Inferior parietal cortex (tissue), 1 donor: ENCODE data around the gene PEA15.
A peak's percentile ranks its signal among the peaks of the same experiment; 100 is the strongest.

Experiments used
- DNase-seq: peaks from one replicate; pipeline ENCODE4 v3.0.0-alpha.2; 2016; ENCODE audit errors: extremely low spot score

PEA15 gene

DNA sequence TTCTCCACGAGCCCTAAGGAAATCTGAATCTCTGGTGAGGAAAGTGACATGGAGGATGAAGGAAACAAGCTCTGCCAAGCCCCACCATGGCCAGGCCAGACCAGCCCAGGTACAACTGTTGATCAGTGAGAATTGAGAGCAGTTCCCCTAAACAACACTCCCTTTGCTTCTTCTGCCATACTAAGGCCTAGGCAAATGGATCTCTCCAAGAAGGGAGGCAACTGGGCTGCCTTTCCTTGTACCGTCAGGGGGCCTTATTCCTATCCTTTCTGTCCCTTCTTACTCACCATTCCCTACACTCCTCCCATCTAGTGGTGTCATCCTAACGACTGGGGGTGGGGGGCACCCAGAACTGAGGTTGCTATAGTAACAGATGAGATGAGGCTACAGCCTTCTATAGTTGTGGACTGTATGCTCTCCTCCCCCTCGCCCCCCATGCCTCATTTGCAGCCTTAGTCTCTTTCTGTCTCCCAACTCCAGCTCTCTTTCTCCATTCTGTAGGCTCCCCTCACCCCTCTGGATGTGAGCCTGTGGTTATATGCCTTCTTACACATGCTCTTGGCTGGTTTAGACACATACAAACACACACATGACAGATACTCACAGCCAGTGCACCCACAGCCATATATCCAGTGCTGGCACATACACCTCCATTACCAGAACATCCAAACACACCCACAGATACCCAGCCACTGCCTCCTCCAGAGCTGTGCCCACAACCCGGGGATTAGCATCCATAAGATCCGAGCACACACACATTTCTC is 3.6 kb downstream of the PEA15 start:
- DNase-seq: no peak

- DNase-seq: peak; percentile 34
Observed at GRCh38 chr1:160209321-160210046, 4.3 kb downstream of the PEA15 start.

DNA sequence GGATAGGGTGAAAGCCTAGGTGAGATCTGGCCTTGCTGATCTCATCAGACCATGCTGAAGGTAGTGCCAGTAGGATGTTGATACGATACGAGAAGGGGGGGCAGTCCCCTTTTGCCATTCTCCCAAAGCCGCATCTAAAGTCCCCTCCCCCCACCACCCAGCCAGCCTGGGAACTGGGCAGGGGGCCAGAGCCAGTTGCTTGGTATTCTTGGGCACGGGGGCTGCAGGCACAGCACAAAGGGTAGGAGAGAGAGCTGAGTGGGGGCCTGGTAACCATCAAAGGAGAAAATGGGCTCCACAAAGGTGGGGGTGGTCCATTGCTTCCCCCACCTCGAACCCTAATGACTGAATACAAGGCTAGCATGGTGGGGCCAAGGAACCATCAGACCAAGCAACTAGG is 5.4 kb downstream of the PEA15 start:
- no peak for DNase-seq

DNA sequence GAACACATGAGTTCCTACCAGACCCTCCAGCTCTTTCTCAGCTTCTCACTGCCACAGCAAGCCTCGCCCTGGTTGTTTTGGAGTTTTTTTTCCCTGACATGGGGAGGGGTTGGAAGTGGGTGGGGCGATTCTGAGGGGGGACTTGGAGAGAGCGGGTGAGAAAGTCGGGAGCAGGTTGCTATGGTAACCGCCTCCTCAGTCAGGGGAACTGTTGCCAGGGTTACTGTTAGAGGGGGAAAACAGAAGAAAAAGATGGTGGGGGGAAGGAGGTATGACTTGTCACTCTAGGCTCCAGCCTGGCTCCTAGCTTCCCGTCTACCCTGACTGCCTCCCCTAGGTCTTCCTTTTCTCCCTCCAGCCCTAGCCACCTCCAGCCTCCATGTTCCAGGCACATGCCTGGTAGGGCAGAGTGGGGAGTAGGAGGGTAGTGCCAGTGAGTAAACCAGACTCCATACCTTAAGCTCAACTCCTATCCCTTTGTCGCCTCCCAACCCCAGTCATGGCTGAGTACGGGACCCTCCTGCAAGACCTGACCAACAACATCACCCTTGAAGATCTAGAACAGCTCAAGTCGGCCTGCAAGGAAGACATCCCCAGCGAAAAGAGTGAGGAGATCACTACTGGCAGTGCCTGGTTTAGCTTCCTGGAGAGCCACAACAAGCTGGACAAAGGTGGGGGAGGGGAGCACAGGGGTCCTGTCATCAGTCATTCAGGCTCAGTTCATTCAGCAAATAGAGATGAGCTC is 6.0 kb downstream of the PEA15 start:
- DNase-seq: peak; percentile 38

GRCh38 chr1:160214481-160215140 is 9.4 kb downstream of the PEA15 start:
- DNase-seq: no peak

DNA sequence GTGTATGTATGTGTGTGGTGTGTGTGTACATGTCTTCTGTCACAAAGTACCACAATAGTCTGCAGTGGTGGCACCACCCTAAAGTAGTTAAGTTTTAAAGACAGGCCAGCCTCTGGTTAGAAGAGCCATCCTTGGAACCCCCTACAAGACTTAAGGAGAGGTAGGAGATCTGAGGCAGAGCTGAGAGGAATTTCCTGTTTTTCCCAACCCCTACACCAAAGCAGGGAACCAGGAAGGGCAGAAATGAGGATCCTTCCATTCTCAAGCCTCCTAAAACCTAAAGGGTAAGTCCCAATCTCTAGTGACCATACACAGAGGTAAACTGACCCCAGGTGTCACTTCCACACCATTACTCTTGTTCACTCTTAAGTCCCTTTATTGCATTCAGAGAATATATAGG is 11.1 kb downstream of the PEA15 start:
- no peak for DNase-seq

- peak; percentile 25 for DNase-seq
Observed at GRCh38 chr1:160217481-160218051, 12.4 kb downstream of the PEA15 start.

- DNase-seq: peak; percentile 83
Observed at GRCh38 chr1:160219062-160219929, 14.1 kb downstream of the PEA15 start.

GRCh38 chr1:160220301-160220700 is 15.1 kb downstream of the PEA15 start:
- no peak for DNase-seq

GRCh38 chr1:160221089-160221488 is 15.9 kb downstream of the PEA15 start:
- DNase-seq: no peak

GRCh38 chr1:160222546-160222945 is 17.4 kb downstream of the PEA15 start:
- no peak for DNase-seq

DNA sequence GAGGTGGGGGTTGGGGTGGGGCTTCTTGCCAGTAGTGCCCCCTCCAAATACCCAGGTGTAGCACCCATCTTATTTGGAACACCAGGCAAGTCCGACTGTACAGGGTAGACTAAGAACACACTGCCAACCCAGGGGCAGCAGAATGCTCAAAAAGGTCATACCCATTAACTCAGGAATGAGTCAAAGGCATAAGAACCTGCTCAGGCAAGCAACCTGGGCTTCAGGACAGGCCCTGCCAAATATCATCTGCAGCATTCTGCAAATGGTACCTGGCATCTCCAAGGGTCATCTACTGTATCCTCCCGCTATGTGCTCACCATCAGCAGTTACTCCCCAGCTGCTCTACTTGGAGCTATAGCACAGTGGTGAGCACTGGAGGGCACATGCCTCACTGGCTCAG is 19.4 kb downstream of the PEA15 start:
- DNase-seq: no peak

- no peak for DNase-seq
Observed at GRCh38 chr1:160225345-160225744, 20.2 kb downstream of the PEA15 start.

GRCh38 chr1:160226623-160227022 is 21.4 kb downstream of the PEA15 start:
- no peak for DNase-seq

- DNase-seq: no peak
Observed at GRCh38 chr1:160227034-160227433, 21.9 kb downstream of the PEA15 start.

- no peak for DNase-seq
Observed at GRCh38 chr1:160227561-160227960, 22.4 kb downstream of the PEA15 start.

DNA sequence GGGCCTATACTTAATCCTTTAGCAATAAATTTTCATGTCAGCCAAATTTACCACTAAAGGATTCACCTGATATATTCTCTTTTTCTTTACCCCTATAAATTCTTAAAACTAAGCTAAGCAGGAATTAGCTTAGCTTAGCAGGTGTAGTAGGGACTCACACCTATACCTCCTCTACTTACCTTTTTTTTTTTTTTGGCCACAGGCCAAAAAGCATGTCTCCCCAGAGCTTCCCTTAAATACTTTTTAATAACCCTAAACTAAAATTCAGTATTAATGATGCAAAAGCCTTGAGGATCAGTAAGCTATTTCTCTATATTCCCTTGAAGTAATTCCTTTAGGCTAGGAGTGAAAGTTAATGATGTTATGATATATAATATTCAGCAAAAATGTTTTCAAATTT is 23.2 kb downstream of the PEA15 start:
- no peak for DNase-seq

- DNase-seq: no peak
Observed at GRCh38 chr1:160232911-160233310, 27.7 kb downstream of the PEA15 start.

GRCh38 chr1:160236806-160237205 is 31.6 kb downstream of the PEA15 start:
- no peak for DNase-seq

DNA sequence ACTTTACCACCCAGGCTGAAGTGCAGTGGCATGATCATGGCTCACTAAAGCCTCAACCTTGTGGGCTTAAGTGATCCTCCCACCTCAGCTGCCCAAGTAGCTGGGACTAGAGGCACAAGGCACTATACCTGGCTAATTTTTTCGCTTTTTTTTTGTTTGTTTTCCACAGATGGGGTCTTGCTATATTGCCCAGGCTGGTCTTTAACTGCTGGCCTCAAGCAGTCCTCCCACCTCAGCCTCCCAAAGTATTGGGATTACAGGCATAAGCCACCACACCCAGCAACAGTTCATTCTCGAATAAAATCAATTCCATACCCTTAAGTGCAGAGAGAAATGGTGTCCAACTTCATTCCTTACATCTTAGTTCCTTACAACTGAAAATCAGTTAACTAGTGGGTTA is 32.4 kb downstream of the PEA15 start:
- DNase-seq: no peak

DNA sequence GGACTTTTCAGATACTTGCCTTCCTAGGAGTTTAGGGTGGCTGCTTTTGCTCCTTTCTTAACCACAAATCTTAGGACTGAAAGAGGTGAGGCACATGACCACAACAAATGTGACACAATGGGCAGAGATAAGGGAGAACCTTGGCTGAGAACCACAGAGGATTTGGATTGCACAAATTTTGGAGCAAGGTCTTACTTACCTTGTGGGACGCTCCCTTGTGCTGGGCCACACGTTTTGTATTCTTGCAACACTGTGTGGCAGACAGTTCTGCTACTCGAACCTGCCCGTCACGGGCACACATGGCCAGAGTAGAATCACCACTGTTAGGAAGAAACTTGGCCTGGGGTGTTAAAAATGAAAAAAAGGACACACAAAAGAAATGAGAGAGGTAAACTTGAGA is 33.2 kb downstream of the PEA15 start:
- DNase-seq: no peak
